Heart right ventricle (tissue), 16 donors: Measurements from ENCODE around the gene AMDHD2. TPM values are rescaled to one million over a fixed set of nuclear protein-coding genes. Genes with fewer than 3 reads are reported as not detected.

Source experiments
- ATAC-seq, 8 donors: fragments of 200-7000 bp; cut with Tn5 transposase; one replicate each; pipeline ENCODE4 v1.9.1; 2020; ENCODE audit warnings: mild to moderate bottlenecking in 8 of 8, moderate library complexity in 8 of 8, moderate number of reproducible peaks in 1 of 8
- DNase-seq, 2 donors: peaks; one replicate each; pipeline ENCODE4 v3.0.0-alpha.2; 2020
- H3K27ac ChIP-seq, 10 donors: fragments of 200-600 bp; sonication (generic) in 2 of 10; one replicate each; pipeline versions ENCODE4 v1.5.0 to v1.8.0; 2020 to 2022; ENCODE audit warnings: mild to moderate bottlenecking in 3 of 10
- H3K27me3 ChIP-seq, 7 donors: fragments of 200-600 bp; one replicate each; pipeline ENCODE4 v1.8.0; 2021 to 2022; ENCODE audit warnings: mild to moderate bottlenecking in 2 of 7
- H3K36me3 ChIP-seq, 9 donors: fragments of 200-600 bp; sonication (generic) in 1 of 9; one replicate each; pipeline versions ENCODE4 v1.5.0 to v1.8.0; 2020 to 2022; ENCODE audit warnings: mild to moderate bottlenecking in 2 of 9
- H3K4me1 ChIP-seq, 9 donors: fragments of 200-600 bp; sonication (generic) in 1 of 9; one replicate each; pipeline versions ENCODE4 v1.5.0 to v1.8.0; 2020 to 2022; ENCODE audit warnings: mild to moderate bottlenecking in 4 of 9
- H3K4me3 ChIP-seq, 10 donors: fragments of 200-600 bp; sonication (generic) in 2 of 10; one replicate each; pipeline versions ENCODE4 v1.5.0 to v1.8.0; 2020 to 2022; ENCODE audit warnings: mild to moderate bottlenecking in 7 of 10, moderate library complexity in 2 of 10
- H3K9me3 ChIP-seq, 11 donors: fragments of 200-600 bp in 10 of 11; sonication (generic) in 2 of 11; one replicate each; pipeline versions ENCODE4 v1.5.0 to v1.8.0; 2013 to 2022; ENCODE audit warnings: mild to moderate bottlenecking in 2 of 11, control low read depth in 1 of 11, moderate library complexity in 1 of 11
- WGBS, 2 donors: extraction: QIAGEN DNeasy Blood & Tissue Kit; methylation state at CpG; one replicate each; pipeline ENCODE4 v1.1.7; 2013; ENCODE audit warnings: inconsistent platforms in 1 of 2; 5-methylcytosine and 5-hydroxymethylcytosine counted together
- intact Hi-C, 10 donors: fragments of 100-400 bp; cut with DNase I; formaldehyde crosslinking; loops; one replicate each; pipeline versions ENCODE4 v1.11.1 to v1.14.2; 2022
- polyA plus RNA-seq, 2 donors: library from polyadenylated mRNA; stranded (reverse); fragments of 200-250 nt; gene quantifications; one replicate each; pipeline ENCODE4 v1.2.3, GENCODE V29; 2013
- total RNA-seq, 10 donors: library from RNA; stranded (reverse); fragmentation: NEBNext Ultra II Directional in 3 of 10; extraction: Animal tissue kit (Norgen Biotek cat#: 25700) in 3 of 10; gene quantifications; one replicate each; pipeline versions ENCODE4 v1.2.1 to v1.2.4, GENCODE V29; 2021 to 2023
- TF ChIP-seq, protein P1 (sequence below), 9 donors: fragments of 200-600 bp; sonication (generic) in 2 of 9; IDR thresholded peaks; one replicate each; pipeline versions ENCODE4 v1.5.0 to v1.8.0; 2021 to 2022; ENCODE audit warnings: antibody characterized with exemption in 9 of 9, mild to moderate bottlenecking in 5 of 9, moderate library complexity in 1 of 9
- donor health status: Arrhythmogenic right ventricular cardiomyopathy.
- donor health status: ischemic (EF 13 %, LVEDD 7.1; RV severe dilation, severe dysfunction).
- donor health status: healthy with polysubstance abuse.
- donor health status: DM: no; HTN: yes; CAD: no.
- donor health status: DM: no; HTN: no; CAD: no.
- donor health status: ischemic (EF 25% LVEDD 6.9; RV normal size, moderate dysfunction).
- donor health status: ischemic (EF 25% LVEDD 5.7; RV mildly dilated, moderate dysfunction).
- donor health status: healthy.
- donor health status: DM: yes; HTN: yes; CAD: no.
- donor health status: Ischemic cardiomyopathy.
- donor health status: ischemic (EF 35%, LVEDD 5.7; RV mildly dilated, moderate dysfunction).
- donor health status: nonischemic (EF 11% LVEDD 7.7; RV severe dilation, severe dysfunction).
- donor health status: DM: yes; HTN: yes; CAD: no.
- donor health status: PGD.
- donor health status: ischemic (EF 29% LVEDD 5.4; RV normal size, mild dysfunction).
- donor health status: nonischemic (EF 23%, LVEDD 6.1; RV moderate dilation, normal function).

The AMDHD2 gene
- total and polyA plus RNA-seq, 12 donors: 7.1 to 20.8 (median 10.4) TPM

DNA sequence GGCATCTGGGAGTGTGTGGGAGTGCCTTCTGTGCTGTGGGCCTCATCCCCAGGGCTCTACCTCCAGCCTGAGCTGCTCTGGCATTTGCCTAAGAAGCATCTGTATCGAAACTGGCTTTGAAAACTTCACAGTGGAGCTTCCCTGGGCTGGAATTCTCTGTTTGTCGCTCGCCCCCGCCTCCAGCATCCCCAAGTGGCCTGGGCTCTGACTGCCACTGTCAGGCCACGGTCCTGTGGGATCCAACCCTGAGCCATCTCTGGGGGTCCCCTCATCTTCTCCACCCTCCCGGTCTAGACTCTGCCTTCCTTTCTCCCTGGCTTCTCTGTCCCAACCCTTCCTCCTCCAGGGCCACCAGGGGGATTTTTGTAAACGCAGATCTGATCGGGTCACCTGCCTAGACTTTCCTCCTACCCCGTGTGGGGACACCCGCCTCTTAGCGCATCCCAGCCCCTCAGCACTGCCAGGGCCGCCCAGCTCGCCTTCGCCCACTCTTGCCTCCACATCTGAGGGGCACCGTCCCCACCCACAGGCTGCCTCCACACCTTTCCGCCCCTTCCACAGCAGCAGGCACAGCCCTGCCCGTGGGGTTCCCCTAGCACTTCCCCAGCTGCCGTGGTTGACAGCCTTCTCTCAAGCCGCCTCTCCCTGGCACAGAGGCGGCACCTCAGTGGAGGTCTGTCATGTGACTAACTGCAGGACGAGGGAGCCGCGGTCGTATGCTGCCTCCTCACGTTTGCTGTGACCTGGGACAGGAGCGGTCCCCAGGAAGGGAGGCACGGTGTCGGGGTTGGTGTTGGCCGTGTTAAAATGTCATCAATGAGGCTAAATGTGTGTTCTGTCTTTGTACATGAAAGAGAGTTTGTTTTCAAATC, 33.3 kb upstream of the AMDHD2 start:
- peak; percentile 45 to 80 (median 64) for ATAC-seq
- WGBS, 2 donors: 65 to 66% methylated on average over 29 of the region's 29 CpGs

DNA sequence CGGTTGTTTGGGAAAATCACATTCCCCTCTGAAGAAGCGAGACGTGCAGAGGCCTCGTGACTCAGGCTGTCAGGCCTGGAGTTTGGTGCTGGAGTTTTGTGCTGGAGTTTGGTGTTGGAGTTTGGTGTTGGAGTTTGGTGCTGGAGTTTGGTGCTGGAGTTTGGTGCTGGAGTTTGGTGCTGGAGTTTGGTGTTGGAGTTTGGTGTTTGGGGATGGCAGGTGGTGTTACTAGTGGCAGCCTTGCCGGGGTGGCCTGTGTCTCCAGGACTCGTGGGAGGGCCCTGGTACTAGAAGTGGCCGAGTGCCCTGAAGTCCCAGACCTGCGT, 32.7 kb upstream of the AMDHD2 start:
- Histone ChIP-seq H3K4me1 (peaks cover 6 to 42% (median 25%) of the 10 kb centered on the region in 9 donors), H3K9me3 (no peaks in the 10 kb centered on the region), H3K27me3 (no peaks in the 10 kb centered on the region), H3K4me3 (no peak overlapping the region), H3K27ac (no peak overlapping the region), H3K36me3 (peaks cover 0 to 4% (median 0%) of the 10 kb centered on the region in 9 donors)
- WGBS, 2 donors: 74 to 75% methylated on average over 8 of the region's 8 CpGs
- ATAC-seq (no peak), DNase-seq (no peak)
- intact Hi-C loops: loop anchor here in 2 of 10 donors (5.0 to 10.0 kb wide), 2 partner anchors 53 to 145 kb away; partner anchors contain the start of gene ABCA3 (in 1 of the 2)
- TF ChIP-seq, protein P1, sequence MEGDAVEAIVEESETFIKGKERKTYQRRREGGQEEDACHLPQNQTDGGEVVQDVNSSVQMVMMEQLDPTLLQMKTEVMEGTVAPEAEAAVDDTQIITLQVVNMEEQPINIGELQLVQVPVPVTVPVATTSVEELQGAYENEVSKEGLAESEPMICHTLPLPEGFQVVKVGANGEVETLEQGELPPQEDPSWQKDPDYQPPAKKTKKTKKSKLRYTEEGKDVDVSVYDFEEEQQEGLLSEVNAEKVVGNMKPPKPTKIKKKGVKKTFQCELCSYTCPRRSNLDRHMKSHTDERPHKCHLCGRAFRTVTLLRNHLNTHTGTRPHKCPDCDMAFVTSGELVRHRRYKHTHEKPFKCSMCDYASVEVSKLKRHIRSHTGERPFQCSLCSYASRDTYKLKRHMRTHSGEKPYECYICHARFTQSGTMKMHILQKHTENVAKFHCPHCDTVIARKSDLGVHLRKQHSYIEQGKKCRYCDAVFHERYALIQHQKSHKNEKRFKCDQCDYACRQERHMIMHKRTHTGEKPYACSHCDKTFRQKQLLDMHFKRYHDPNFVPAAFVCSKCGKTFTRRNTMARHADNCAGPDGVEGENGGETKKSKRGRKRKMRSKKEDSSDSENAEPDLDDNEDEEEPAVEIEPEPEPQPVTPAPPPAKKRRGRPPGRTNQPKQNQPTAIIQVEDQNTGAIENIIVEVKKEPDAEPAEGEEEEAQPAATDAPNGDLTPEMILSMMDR (IDR thresholded peaks at IDR 0.05): no peak

More for the DNA sequence above, 33.3 kb upstream of the AMDHD2 start:
- Histone ChIP-seq H3K27ac (peak overlapping the region in 9 of 10 donors; percentile 32 to 70 (median 59)), H3K36me3 (peaks cover 0 to 4% (median 0%) of the 10 kb centered on the region in 9 donors), H3K9me3 (no peaks in the 10 kb centered on the region), H3K4me3 (peak overlapping the region in 1 of 10 donors; percentile 2), H3K27me3 (no peaks in the 10 kb centered on the region), H3K4me1 (peaks cover 6 to 45% (median 29%) of the 10 kb centered on the region in 9 donors)
- peak in 1 of 2 donors; percentile 59 for DNase-seq
- TF ChIP-seq, protein P1 (IDR thresholded peaks at IDR 0.05): peak in 7 of 9 donors; percentile 18 to 51 (median 39)
- intact Hi-C loops: loop anchor here in 2 of 10 donors (5.0 to 10.0 kb wide), 2 partner anchors 52 to 145 kb away; partner anchors contain the start of gene ABCA3 (in 1 of the 2)

DNA sequence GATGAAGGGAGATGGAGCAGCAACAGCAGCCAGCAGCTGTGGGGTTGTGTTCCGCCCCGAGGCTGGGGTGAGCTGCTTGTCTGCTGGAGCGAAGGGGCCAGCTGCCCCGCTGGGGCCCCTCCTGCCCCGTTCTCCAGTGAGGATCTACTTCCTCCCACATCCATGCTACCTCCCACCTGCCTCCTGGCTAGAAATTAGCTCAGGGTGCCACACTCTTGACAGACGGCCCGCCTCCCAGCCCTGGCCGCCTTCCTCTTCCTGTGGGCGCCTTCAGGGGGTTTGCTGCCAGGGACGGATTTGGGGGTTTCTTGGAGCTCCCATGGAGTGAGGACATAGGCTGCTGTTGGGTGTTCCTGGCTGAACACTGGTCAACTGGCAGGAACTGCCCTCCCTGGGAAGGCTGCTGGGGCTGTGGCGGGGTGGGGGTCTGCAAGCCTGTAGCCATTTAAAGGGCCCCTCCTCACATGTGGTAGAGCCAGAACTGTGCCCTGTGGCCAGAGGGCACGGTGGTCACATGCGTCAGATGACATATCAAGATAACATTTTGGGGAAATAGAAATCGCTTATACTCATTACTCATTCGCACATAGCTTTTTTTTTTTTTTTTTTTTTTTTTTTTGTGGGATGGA, 32.2 kb upstream of the AMDHD2 start:
- TF ChIP-seq, protein P1 (IDR thresholded peaks at IDR 0.05): no peak
- DNase-seq (no peak), ATAC-seq (no peak)
- no peak overlapping the region for H3K4me3 ChIP-seq
- 86% methylated on average over 15 of the region's 15 CpGs for WGBS, 2 donors
- intact Hi-C loops: loop anchor here in 2 of 10 donors (5.0 to 10.0 kb wide), 2 partner anchors 53 to 146 kb away; partner anchors contain the start of gene ABCA3 (in 1 of the 2)
- H3K9me3 ChIP-seq: no peaks in the 10 kb centered on the region
- peaks cover 5 to 36% (median 20%) of the 10 kb centered on the region in 9 donors for H3K4me1 ChIP-seq
- H3K27me3 ChIP-seq: no peaks in the 10 kb centered on the region
- H3K27ac ChIP-seq: no peak overlapping the region
- peaks cover 0 to 4% (median 0%) of the 10 kb centered on the region in 9 donors for H3K36me3 ChIP-seq

DNA sequence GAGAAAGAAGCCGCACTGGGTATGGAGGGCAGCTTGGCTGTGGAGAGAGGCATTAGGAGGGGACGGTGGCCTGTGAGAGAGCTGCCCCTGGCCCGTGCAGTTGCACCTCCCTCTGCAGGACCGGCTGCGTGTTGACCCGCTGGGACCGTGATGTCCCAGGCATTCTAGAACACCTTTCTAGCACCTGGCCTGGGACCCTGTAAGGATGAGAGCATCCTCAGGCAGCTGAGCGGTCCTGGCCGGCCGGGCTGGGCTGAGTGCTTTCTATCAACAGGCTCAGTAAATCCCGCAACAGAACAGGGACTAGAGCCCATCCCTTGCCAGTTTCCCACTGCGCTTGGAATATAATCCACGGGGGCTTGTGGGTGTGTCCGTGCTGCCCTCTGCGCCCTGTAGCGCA, 30.6 kb upstream of the AMDHD2 start:
- Histone ChIP-seq H3K27me3 (no peaks in the 10 kb centered on the region), H3K4me3 (no peak overlapping the region), H3K4me1 (peaks cover 0 to 29% (median 16%) of the 10 kb centered on the region in 9 donors), H3K36me3 (peaks cover 0 to 5% (median 0%) of the 10 kb centered on the region in 9 donors), H3K9me3 (no peaks in the 10 kb centered on the region), H3K27ac (no peak overlapping the region)
- ATAC-seq (no peak), DNase-seq (no peak)
- intact Hi-C loops: loop anchor here in 2 of 10 donors (5.0 to 10.0 kb wide), 2 partner anchors 55 to 147 kb away; partner anchors contain the start of gene ABCA3 (in 1 of the 2)
- TF ChIP-seq, protein P1 (IDR thresholded peaks at IDR 0.05): no peak
- 94% methylated on average over 16 of the region's 16 CpGs for WGBS, 2 donors
